NT2/D1 (cell line): ENCODE measurements around the gene ALG12.

Experiments
- SUZ12 ChIP-seq: IDR thresholded peaks from 2 replicates; pipeline ENCODE4 v1.6.1; 2011; ENCODE audit not compliant: insufficient read length, insufficient read depth; ENCODE audit errors: extremely low read depth
- YY1 ChIP-seq: IDR thresholded peaks from 2 replicates; pipeline ENCODE4 v1.6.1; 2011; ENCODE audit not compliant: insufficient read length, insufficient read depth
- ZNF274 ChIP-seq: IDR thresholded peaks from 2 replicates; pipeline ENCODE4 v1.6.1; 2011; ENCODE audit warnings: mild to moderate bottlenecking, low read depth, low read length

GRCh38 chr22:49956914-49957825 is 38.9 kb upstream of the ALG12 start:
- TF ChIP-seq YY1 (no peak), ZNF274 (no peak), SUZ12 (no peak)
